ENCODE data around the gene TTK.

Gene TTK

GRCh38 chr6:80004173-80005072, at the start of gene TTK:
Gene TTK, plus strand, starts transcription at chr6:80004649. Its CDS starts 1,195 bp downstream, at chr6:80005844.
- DNase-seq: peak; percentile 95

GRCh38 chr6:79954849-79955248, 49.6 kb upstream of the TTK start:
- DNase-seq: no peak

GRCh38 chr6:79964607-79965081, 39.8 kb upstream of the TTK start:
- no peak for DNase-seq

- DNase-seq: no peak
Observed at GRCh38 chr6:79967178-79967577, 37.3 kb upstream of the TTK start.

- no peak for DNase-seq
Observed at GRCh38 chr6:79969784-79970183, 34.7 kb upstream of the TTK start.

GRCh38 chr6:79971193-79971592, 33.3 kb upstream of the TTK start:
- no peak for DNase-seq

- DNase-seq: no peak
Observed at GRCh38 chr6:79981652-79982051, 22.8 kb upstream of the TTK start.

- DNase-seq: no peak
Observed at GRCh38 chr6:79984261-79984660, 20.2 kb upstream of the TTK start.

- no peak for DNase-seq
Observed at GRCh38 chr6:79985128-79985527, 19.3 kb upstream of the TTK start.

- DNase-seq: no peak
Observed at GRCh38 chr6:79989641-79990040, 14.8 kb upstream of the TTK start.

- DNase-seq: no peak
Observed at GRCh38 chr6:79993012-79993910, 11.2 kb upstream of the TTK start.

- DNase-seq: no peak
Observed at GRCh38 chr6:79993911-79994309, 10.5 kb upstream of the TTK start.

- no peak for DNase-seq
Observed at GRCh38 chr6:79997728-79998127, 6.7 kb upstream of the TTK start.

- DNase-seq: no peak
Observed at GRCh38 chr6:80001337-80001736, 3.1 kb upstream of the TTK start.

GRCh38 chr6:80003826-80004172, 650 bp upstream of the TTK start:
- peak; percentile 37 for DNase-seq

- no peak for DNase-seq
Observed at GRCh38 chr6:80005406-80005805, 957 bp downstream of the TTK start.

GRCh38 chr6:80006541-80006940, 2.1 kb downstream of the TTK start:
- no peak for DNase-seq

GRCh38 chr6:80009531-80009930, 5.1 kb downstream of the TTK start:
- DNase-seq: no peak

- no peak for DNase-seq
Observed at GRCh38 chr6:80010288-80010687, 5.8 kb downstream of the TTK start.

- DNase-seq: no peak
Observed at GRCh38 chr6:80015839-80016435, 11.5 kb downstream of the TTK start.

GRCh38 chr6:80020381-80021120, 16.1 kb downstream of the TTK start:
- no peak for DNase-seq

- DNase-seq: no peak
Observed at GRCh38 chr6:80021131-80021530, 16.7 kb downstream of the TTK start.

- no peak for DNase-seq
Observed at GRCh38 chr6:80021591-80021990, 17.1 kb downstream of the TTK start.

Measured in activated CD4-positive, alpha-beta T cell treated with anti-CD3 and anti-CD28 coated beads, Interleukin-2, amount 50 U/mL, for 16 hours (primary cell).